Sigmoid colon (tissue), 7 donors: ENCODE results near the gene PAQR4. TPM values are rescaled to one million over a fixed set of nuclear protein-coding genes. Genes with fewer than 3 reads are reported as not detected.

Experiments
- polyA plus RNA-seq, 3 donors: library from polyadenylated mRNA; stranded (reverse); fragments of 200-250 nt; gene quantifications; one replicate each; pipeline ENCODE4 v1.2.3, GENCODE V29; 2013
- small RNA-seq, 3 donors: library from RNA; depleted of rRNA; stranded (forward); fragments of <200 nt; gene quantifications; one replicate each; pipeline ENCODE3, GENCODE V24; 2016
- total RNA-seq, 4 donors: library from RNA; depleted of rRNA; stranded (reverse); fragments of >200 nt; gene quantifications; one replicate each; pipeline ENCODE4 v1.1.0, GENCODE V29; 2016
- donor health status: healthy with polysubstance abuse.
- donor health status: Bipolar disorder and iron deficiency.
- donor health status: healthy.

The PAQR4 gene
- total and polyA plus RNA-seq, 7 donors: 0.83 to 22.1 (median 3.6) TPM

Small RNA genes within 50 kb of the gene (small RNA-seq; reads per million reads assigned to genes)
- 0 reads per million in 3 donors for gene LINC00514

Other genes with a start within 250 kb of the PAQR4 start
- 1 to 10 TPM; 1.2 to 5.0 (median 1.4) TPM for gene PRSS27, start 249.1 kb upstream of the PAQR4 start, total RNA-seq
- 1 to 10 TPM in 1 of 3 donors, under 1 TPM in 1, not detected in 1; 0.60 to 2.1 TPM for gene PRSS27, start 249.1 kb upstream of the PAQR4 start, polyA plus RNA-seq
- 100 to 1,000 TPM; 181 to 826 (median 219) TPM for gene SRRM2, start 216.7 kb upstream of the PAQR4 start, total RNA-seq
- 100 to 1,000 TPM in 1 of 3 donors, 10 to 100 TPM in 2; 66.1 to 725 (median 73.8) TPM for gene SRRM2, start 216.7 kb upstream of the PAQR4 start, polyA plus RNA-seq
- gene ELOB, start 192.1 kb upstream of the PAQR4 start, total RNA-seq: 1,000 to 10,000 TPM in 1 of 4 donors, 100 to 1,000 TPM in 3; 329 to 1,166 (median 508) TPM
- 100 to 1,000 TPM; 454 to 984 (median 463) TPM for gene ELOB, start 192.1 kb upstream of the PAQR4 start, polyA plus RNA-seq
- not detected for gene PRSS33, start 181.8 kb upstream of the PAQR4 start, total RNA-seq
- not detected for gene PRSS33, start 181.8 kb upstream of the PAQR4 start, polyA plus RNA-seq
- not detected for gene PRSS41, start 170.9 kb upstream of the PAQR4 start, total RNA-seq
- gene PRSS41, start 170.9 kb upstream of the PAQR4 start, polyA plus RNA-seq: not detected
- not detected for gene PRSS21, start 152.1 kb upstream of the PAQR4 start, total RNA-seq
- under 1 TPM in 1 of 3 donors, not detected in 2; 0.58 TPM for gene PRSS21, start 152.1 kb upstream of the PAQR4 start, polyA plus RNA-seq
- not detected for gene ZG16B, start 139.0 kb upstream of the PAQR4 start, total RNA-seq
- gene ZG16B, start 139.0 kb upstream of the PAQR4 start, polyA plus RNA-seq: 100 to 1,000 TPM in 1 of 3 donors, 10 to 100 TPM in 2; 15.6 to 147 (median 55.0) TPM
- gene PRSS22, start 111.2 kb upstream of the PAQR4 start, total RNA-seq: not detected
- 10 to 100 TPM in 1 of 3 donors, not detected in 2; 20.8 TPM for gene PRSS22, start 111.2 kb upstream of the PAQR4 start, polyA plus RNA-seq
- 10 to 100 TPM; 33.6 to 64.2 (median 55.8) TPM for gene FLYWCH2, start 86.1 kb upstream of the PAQR4 start, total RNA-seq
- gene FLYWCH2, start 86.1 kb upstream of the PAQR4 start, polyA plus RNA-seq: 10 to 100 TPM; 27.5 to 43.2 (median 30.7) TPM
- 10 to 100 TPM; 28.6 to 51.5 (median 33.2) TPM for gene FLYWCH1, start 57.4 kb upstream of the PAQR4 start, total RNA-seq
- gene FLYWCH1, start 57.4 kb upstream of the PAQR4 start, polyA plus RNA-seq: 10 to 100 TPM in 1 of 3 donors, 1 to 10 TPM in 2; 6.9 to 19.5 (median 7.2) TPM
- gene KREMEN2, start 5.1 kb upstream of the PAQR4 start, total RNA-seq: not detected
- gene KREMEN2, start 5.1 kb upstream of the PAQR4 start, polyA plus RNA-seq: 1 to 10 TPM; 1.0 to 1.8 (median 1.6) TPM
- gene PKMYT1, start 11.1 kb downstream of the PAQR4 start, total RNA-seq: under 1 TPM in 1 of 4 donors, not detected in 3; 0.95 TPM
- gene PKMYT1, start 11.1 kb downstream of the PAQR4 start, polyA plus RNA-seq: 10 to 100 TPM in 1 of 3 donors, 1 to 10 TPM in 2; 1.6 to 33.1 (median 4.2) TPM
- gene CLDN9, start 43.6 kb downstream of the PAQR4 start, total RNA-seq: not detected
- under 1 TPM in 1 of 3 donors, not detected in 2; 0.28 TPM for gene CLDN9, start 43.6 kb downstream of the PAQR4 start, polyA plus RNA-seq
- gene CLDN6, start 48.8 kb downstream of the PAQR4 start, total RNA-seq: not detected
- gene CLDN6, start 48.8 kb downstream of the PAQR4 start, polyA plus RNA-seq: not detected
- 10 to 100 TPM in 3 of 4 donors, 1 to 10 TPM in 1; 6.1 to 78.2 (median 12.7) TPM for gene TNFRSF12A, start 51.0 kb downstream of the PAQR4 start, total RNA-seq
- 10 to 100 TPM in 1 of 3 donors, 1 to 10 TPM in 2; 6.6 to 16.3 (median 7.9) TPM for gene TNFRSF12A, start 51.0 kb downstream of the PAQR4 start, polyA plus RNA-seq
- 10 to 100 TPM; 23.1 to 77.3 (median 32.2) TPM for gene HCFC1R1, start 54.6 kb downstream of the PAQR4 start, total RNA-seq
- gene HCFC1R1, start 54.6 kb downstream of the PAQR4 start, polyA plus RNA-seq: 10 to 100 TPM; 52.9 to 82.5 (median 53.1) TPM
- 10 to 100 TPM in 3 of 4 donors, 1 to 10 TPM in 1; 8.6 to 15.8 (median 13.4) TPM for gene THOC6, start 54.7 kb downstream of the PAQR4 start, total RNA-seq
- gene THOC6, start 54.7 kb downstream of the PAQR4 start, polyA plus RNA-seq: 10 to 100 TPM; 16.8 to 35.8 (median 18.5) TPM
- under 1 TPM in 2 of 4 donors, not detected in 2; 0.36 to 0.55 TPM for gene BICDL2, start 67.6 kb downstream of the PAQR4 start, total RNA-seq
- 10 to 100 TPM; 62.5 to 83.8 (median 74.9) TPM for gene BICDL2, start 67.6 kb downstream of the PAQR4 start, polyA plus RNA-seq
- gene MMP25, start 77.2 kb downstream of the PAQR4 start, total RNA-seq: under 1 TPM in 3 of 4 donors, not detected in 1; under 0.01 to 0.41 (median 0.16) TPM
- 1 to 10 TPM; 1.8 to 3.7 (median 2.8) TPM for gene MMP25, start 77.2 kb downstream of the PAQR4 start, polyA plus RNA-seq
- gene IL32, start 96.3 kb downstream of the PAQR4 start, total RNA-seq: 10 to 100 TPM in 3 of 4 donors, 1 to 10 TPM in 1; 8.6 to 27.1 (median 20.3) TPM
- gene IL32, start 96.3 kb downstream of the PAQR4 start, polyA plus RNA-seq: 1,000 to 10,000 TPM in 1 of 3 donors, 100 to 1,000 TPM in 2; 464 to 2,189 (median 560) TPM
- not detected for gene ZSCAN10, start 129.9 kb downstream of the PAQR4 start, total RNA-seq
- gene ZSCAN10, start 129.9 kb downstream of the PAQR4 start, polyA plus RNA-seq: not detected
- 10 to 100 TPM; 15.8 to 17.5 (median 16.7) TPM for gene ZNF205, start 143.2 kb downstream of the PAQR4 start, total RNA-seq
- gene ZNF205, start 143.2 kb downstream of the PAQR4 start, polyA plus RNA-seq: 10 to 100 TPM in 2 of 3 donors, 1 to 10 TPM in 1; 6.6 to 12.6 (median 10.9) TPM
- gene ZNF213, start 165.7 kb downstream of the PAQR4 start, total RNA-seq: 10 to 100 TPM in 1 of 4 donors, 1 to 10 TPM in 3; 2.6 to 10.5 (median 5.0) TPM
- gene ZNF213, start 165.7 kb downstream of the PAQR4 start, polyA plus RNA-seq: 10 to 100 TPM in 1 of 3 donors, 1 to 10 TPM in 2; 7.2 to 11.3 (median 7.2) TPM
- gene OR1F1, start 218.9 kb downstream of the PAQR4 start, total RNA-seq: not detected
- not detected for gene OR1F1, start 218.9 kb downstream of the PAQR4 start, polyA plus RNA-seq